Measurements from ENCODE around the gene TMEM260.

- TF ChIP-seq CTCF (IDR thresholded peaks at IDR 0.05) (no peak), POLR2A (IDR thresholded peaks at IDR 0.05) (no peak)
Observed at GRCh38 chr14:56561606-56562005, 18.0 kb upstream of the TMEM260 start.
